ENCODE results near the gene HPCAL1.

- TF ChIP-seq BHLHE40 (IDR thresholded peaks at IDR 0.05; ENCODE audit: low read depth, low read length), result no peak
- no peak for TF ChIP-seq CTCF (conservative IDR thresholded peaks at IDR 0.05; ENCODE audit: low read depth, low read length)
- TF ChIP-seq POLR2A (IDR thresholded peaks at IDR 0.05; ENCODE audit: low read depth, low read length), result no peak
- TF ChIP-seq MXI1 (IDR thresholded peaks at IDR 0.05; ENCODE audit: borderline replicate concordance, low read depth, low read length), result no peak
- no peak for TF ChIP-seq USF2 (IDR thresholded peaks at IDR 0.05; ENCODE audit: low read depth, low read length)
Observed at GRCh38 chr2:10285191-10285555, 17.5 kb upstream of the HPCAL1 start.
